HG03469 (cell line): ENCODE data around the gene GET3.
A peak's percentile ranks its signal among the peaks of the same experiment; 100 is the strongest.
"Not testable (repeated sequence)": the region's sequence is repeated elsewhere in the genome, so short reads cannot be mapped to it uniquely, and the experiment has no call there.

Experiments used
- ATAC-seq: cut with Tn5 transposase; IDR thresholded peaks from one replicate; pipeline ENCODE4 v1.9.1; 2021; ENCODE audit warnings: mild to moderate bottlenecking, moderate library complexity, moderate number of reproducible peaks; ENCODE audit not compliant: unreplicated experiment

GET3 gene

GRCh38 chr19:12715102-12715501 is 22.2 kb upstream of the GET3 start:
- ATAC-seq: no peak

GRCh38 chr19:12715929-12716328 is 21.4 kb upstream of the GET3 start:
- ATAC-seq: no peak

- ATAC-seq: no peak
Measured at GRCh38 chr19:12720296-12720695, 17.0 kb upstream of the GET3 start.

GRCh38 chr19:12720851-12721655 is 16.2 kb upstream of the GET3 start:
- no peak for ATAC-seq

GRCh38 chr19:12721656-12722565 is 15.4 kb upstream of the GET3 start:
- ATAC-seq: no peak

GRCh38 chr19:12722566-12723380 is 14.5 kb upstream of the GET3 start:
- peak; percentile 55 for ATAC-seq

GRCh38 chr19:12723381-12723640 is 14.0 kb upstream of the GET3 start:
- no peak for ATAC-seq

- no peak for ATAC-seq
Measured at GRCh38 chr19:12723641-12724426, 13.5 kb upstream of the GET3 start, which contains the start of gene TNPO2. Gene TNPO2, minus strand, starts transcription at chr19:12723932. Its CDS starts 2,955 bp downstream, at chr19:12720977.

- ATAC-seq: not testable (repeated sequence)
Measured at GRCh38 chr19:12725612-12726011, 11.7 kb upstream of the GET3 start.

GRCh38 chr19:12726988-12727316 is 10.3 kb upstream of the GET3 start:
- no peak for ATAC-seq

- no peak for ATAC-seq
Measured at GRCh38 chr19:12727745-12728433, 9.4 kb upstream of the GET3 start.

- ATAC-seq: no peak
Measured at GRCh38 chr19:12730064-12730463, 7.2 kb upstream of the GET3 start.

- no peak for ATAC-seq
Measured at GRCh38 chr19:12731337-12731736, 6.0 kb upstream of the GET3 start.

GRCh38 chr19:12733369-12734214 is 3.7 kb upstream of the GET3 start:
- no peak for ATAC-seq

GRCh38 chr19:12737835-12738351 is 596 bp downstream of the GET3 start:
- ATAC-seq: no peak

GRCh38 chr19:12745166-12745897 is 8.0 kb downstream of the GET3 start:
- ATAC-seq: no peak

GRCh38 chr19:12748489-12748888 is 11.2 kb downstream of the GET3 start:
- ATAC-seq: no peak

GRCh38 chr19:12749938-12750521 is 12.7 kb downstream of the GET3 start:
- ATAC-seq: no peak
